Osteocyte (in vitro differentiated cells): Measurements from ENCODE around the gene FBXO5. TPM values are rescaled to one million over a fixed set of nuclear protein-coding genes. Genes with fewer than 3 reads are reported as not detected.

Experiments used
- DNase-seq: peaks from one replicate; pipeline ENCODE4 v3.0.0; 2021; ENCODE audit warnings: mixed read lengths; ENCODE audit not compliant: unreplicated experiment; ENCODE audit errors: extremely low spot score
- H3K27ac Mint-ChIP-seq: one replicate; pipeline ENCODE4 v1.8.0; 2021; ENCODE audit warnings: mild to moderate bottlenecking, mixed read lengths; ENCODE audit not compliant: unreplicated experiment
- H3K27me3 Mint-ChIP-seq: one replicate; pipeline ENCODE4 v1.8.0; 2021; ENCODE audit warnings: mixed read lengths; ENCODE audit not compliant: unreplicated experiment
- H3K36me3 Mint-ChIP-seq: one replicate; pipeline ENCODE4 v1.8.0; 2021; ENCODE audit warnings: mixed read lengths; ENCODE audit not compliant: unreplicated experiment
- H3K4me1 Mint-ChIP-seq: one replicate; pipeline ENCODE4 v1.8.0; 2021; ENCODE audit warnings: mixed read lengths; ENCODE audit not compliant: unreplicated experiment
- H3K4me3 Mint-ChIP-seq: one replicate; pipeline ENCODE4 v1.8.0; 2021; ENCODE audit warnings: mild to moderate bottlenecking, moderate library complexity, mixed read lengths; ENCODE audit not compliant: unreplicated experiment
- H3K9me3 Mint-ChIP-seq: one replicate; pipeline ENCODE4 v1.8.0; 2021; ENCODE audit warnings: mixed read lengths; ENCODE audit not compliant: unreplicated experiment
- CTCF ChIP-seq: fragments of 200-600 bp; sonication (generic); IDR thresholded peaks from 2 replicates; pipeline ENCODE4 v1.5.0; 2021; ENCODE audit warnings: antibody characterized with exemption, mild to moderate bottlenecking, moderate library complexity
- total RNA-seq: library from RNA; stranded (reverse); gene quantifications from 2 replicates; pipeline ENCODE4 v1.2.1, GENCODE V29; 2021

FBXO5 gene
- total RNA-seq, 1 donor from 2014 or later: 8.9 TPM

GRCh38 chr6:152981989-152982903 is 595 bp downstream of the FBXO5 start:
- H3K4me3 Mint-ChIP-seq: peak overlapping the region; percentile 98
- no peak for DNase-seq
- H3K9me3 Mint-ChIP-seq: no peaks in the 10 kb centered on the region
- H3K27ac Mint-ChIP-seq: peak overlapping the region; percentile 52
- TF ChIP-seq CTCF: no peak
- no peaks in the 10 kb centered on the region for H3K27me3 Mint-ChIP-seq
- peaks cover 53% of the 10 kb centered on the region for H3K4me1 Mint-ChIP-seq
- H3K36me3 Mint-ChIP-seq: no peaks in the 10 kb centered on the region

GRCh38 chr6:152981219-152981618 is 1.6 kb downstream of the FBXO5 start:
- Mint-ChIP-seq H3K36me3 (no peaks in the 10 kb centered on the region), H3K4me3 (peak overlapping the region; percentile 85), H3K27me3 (no peaks in the 10 kb centered on the region), H3K4me1 (peaks cover 58% of the 10 kb centered on the region), H3K9me3 (no peaks in the 10 kb centered on the region), H3K27ac (peak overlapping the region; percentile 9)
- no peak for DNase-seq
- TF ChIP-seq CTCF: no peak

GRCh38 chr6:152980656-152981055 is 2.2 kb downstream of the FBXO5 start:
- DNase-seq: no peak
- peak overlapping the region; percentile 9 for H3K27ac Mint-ChIP-seq
- H3K9me3 Mint-ChIP-seq: no peaks in the 10 kb centered on the region
- H3K36me3 Mint-ChIP-seq: peaks cover 2% of the 10 kb centered on the region
- no peaks in the 10 kb centered on the region for H3K27me3 Mint-ChIP-seq
- TF ChIP-seq CTCF: no peak
- H3K4me3 Mint-ChIP-seq: peak overlapping the region; percentile 85
- peaks cover 60% of the 10 kb centered on the region for H3K4me1 Mint-ChIP-seq

- TF ChIP-seq CTCF: no peak
- H3K27ac Mint-ChIP-seq: peak overlapping the region; percentile 58
- no peaks in the 10 kb centered on the region for H3K9me3 Mint-ChIP-seq
- peaks cover 6% of the 10 kb centered on the region for H3K36me3 Mint-ChIP-seq
- no peak overlapping the region for H3K4me3 Mint-ChIP-seq
- H3K27me3 Mint-ChIP-seq: no peaks in the 10 kb centered on the region
- no peak for DNase-seq
- peaks cover 55% of the 10 kb centered on the region for H3K4me1 Mint-ChIP-seq
Observed at GRCh38 chr6:152979116-152979515, 3.7 kb downstream of the FBXO5 start.

GRCh38 chr6:152978058-152978457 is 4.8 kb downstream of the FBXO5 start:
- no peaks in the 10 kb centered on the region for H3K9me3 Mint-ChIP-seq
- peaks cover 11% of the 10 kb centered on the region for H3K36me3 Mint-ChIP-seq
- TF ChIP-seq CTCF: no peak
- peaks cover 56% of the 10 kb centered on the region for H3K4me1 Mint-ChIP-seq
- H3K4me3 Mint-ChIP-seq: no peak overlapping the region
- H3K27ac Mint-ChIP-seq: peak overlapping the region; percentile 67
- no peak for DNase-seq
- no peaks in the 10 kb centered on the region for H3K27me3 Mint-ChIP-seq
